Measurements from ENCODE around the gene S100A1.

DNA sequence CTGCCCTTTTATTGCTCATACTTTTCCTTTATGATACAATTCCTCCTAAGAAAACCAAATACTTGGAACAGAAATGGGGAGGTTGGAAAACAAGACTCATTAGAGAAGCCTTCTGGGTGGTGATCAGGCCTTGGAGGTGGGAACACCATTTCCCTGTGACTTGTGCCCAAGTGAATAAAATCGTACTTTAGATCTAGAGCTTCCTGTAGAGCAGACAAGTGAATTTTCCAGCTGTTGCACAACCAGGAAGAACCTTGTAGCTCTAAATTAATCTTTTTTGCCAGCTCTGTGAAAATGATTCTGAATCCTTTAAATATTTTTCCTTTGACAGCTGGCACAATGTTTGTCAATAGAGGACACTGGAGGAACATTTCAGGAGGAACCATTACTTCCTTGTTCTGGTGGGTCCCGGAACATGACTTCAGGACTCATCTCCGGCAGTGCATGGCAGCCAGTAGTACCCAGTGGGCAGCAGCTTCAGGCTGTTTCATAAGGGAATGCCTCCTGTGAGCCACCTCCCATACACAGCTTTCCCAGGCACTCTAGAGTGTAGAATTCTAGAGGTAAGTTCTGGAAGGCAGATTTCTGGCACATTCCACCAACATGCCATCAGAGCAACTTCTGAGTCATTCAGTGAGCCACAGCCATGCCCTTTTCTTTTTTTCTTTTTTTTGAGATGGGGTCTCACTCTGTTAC lies 24.7 kb downstream of the S100A1 start:
- TF ChIP-seq, protein P1, sequence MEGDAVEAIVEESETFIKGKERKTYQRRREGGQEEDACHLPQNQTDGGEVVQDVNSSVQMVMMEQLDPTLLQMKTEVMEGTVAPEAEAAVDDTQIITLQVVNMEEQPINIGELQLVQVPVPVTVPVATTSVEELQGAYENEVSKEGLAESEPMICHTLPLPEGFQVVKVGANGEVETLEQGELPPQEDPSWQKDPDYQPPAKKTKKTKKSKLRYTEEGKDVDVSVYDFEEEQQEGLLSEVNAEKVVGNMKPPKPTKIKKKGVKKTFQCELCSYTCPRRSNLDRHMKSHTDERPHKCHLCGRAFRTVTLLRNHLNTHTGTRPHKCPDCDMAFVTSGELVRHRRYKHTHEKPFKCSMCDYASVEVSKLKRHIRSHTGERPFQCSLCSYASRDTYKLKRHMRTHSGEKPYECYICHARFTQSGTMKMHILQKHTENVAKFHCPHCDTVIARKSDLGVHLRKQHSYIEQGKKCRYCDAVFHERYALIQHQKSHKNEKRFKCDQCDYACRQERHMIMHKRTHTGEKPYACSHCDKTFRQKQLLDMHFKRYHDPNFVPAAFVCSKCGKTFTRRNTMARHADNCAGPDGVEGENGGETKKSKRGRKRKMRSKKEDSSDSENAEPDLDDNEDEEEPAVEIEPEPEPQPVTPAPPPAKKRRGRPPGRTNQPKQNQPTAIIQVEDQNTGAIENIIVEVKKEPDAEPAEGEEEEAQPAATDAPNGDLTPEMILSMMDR (IDR thresholded peaks at IDR 0.05), result no peak
- TF ChIP-seq ZFX (IDR thresholded peaks at IDR 0.05; ENCODE audit: borderline replicate concordance), result no peak
